ENCODE results near the gene FIGNL2. TPM values are rescaled to one million over a fixed set of nuclear protein-coding genes. Genes with fewer than 3 reads are reported as not detected.

Gene FIGNL2
- total and polyA plus RNA-seq, 9 of the 15 experiments (the other 6 are each of a cell fraction or from before 2014, with no cell fraction given): 0.01 TPM; not detected in 8

GRCh38 chr12:51827925-51828818 is 20.3 kb downstream of the FIGNL2 start (continued):
- TF ChIP-seq ZBTB40 (IDR thresholded peaks at IDR 0.05) (no peak), ZBTB40 (CRISPR knock-in tag; IDR thresholded peaks at IDR 0.05) (no peak), ETS1 (conservative IDR thresholded peaks at IDR 0.05; ENCODE audit: control insufficient read depth, low read depth, low read length) (no peak), ZNF785 (CRISPR knock-in tag; IDR thresholded peaks at IDR 0.05) (no peak), RBM25 (IDR thresholded peaks at IDR 0.05; ENCODE audit: low read depth, low read length, severe bottlenecking) (no peak), PHF20 (IDR thresholded peaks at IDR 0.05; ENCODE audit: partially characterized antibody) (no peak), ZNF561 (CRISPR knock-in tag; conservative IDR thresholded peaks at IDR 0.05) (no peak), LEF1 (IDR thresholded peaks at IDR 0.05) (0 out of 2 replicates have a peak, but pooled peaks have one; percentile 27), ZNF395 (CRISPR knock-in tag; IDR thresholded peaks at IDR 0.05) (no peak), CTCFL (IDR thresholded peaks at IDR 0.05; ENCODE audit: borderline replicate concordance, insufficient read depth, low read depth, low read length, poor library complexity, severe bottlenecking) (no peak), ZNF644 (tag; IDR thresholded peaks at IDR 0.05; ENCODE audit: low read depth) (no peak), SMAD4 (CRISPR knock-in tag; conservative IDR thresholded peaks at IDR 0.05) (peak; percentile 55; the same call in 1 of the 2 replicates)

Data from K562 (cell line).